H9 (cell line): ENCODE data around the gene SPATA18. TPM values are rescaled to one million over a fixed set of nuclear protein-coding genes. Genes with fewer than 3 reads are reported as not detected.

Source experiments
- DNase-seq: peaks from one replicate; pipeline ENCODE4 v3.0.0-alpha.2; 2017
- H2AFZ ChIP-seq: one replicate; pipeline ENCODE4 v1.6.1; 2013; ENCODE audit warnings: mild to moderate bottlenecking, low read length, control low read depth, moderate library complexity
- H2AK5ac ChIP-seq: 2 replicates; pipeline ENCODE4 v1.6.1; 2013; ENCODE audit warnings: low read length, control low read depth, mixed read lengths; ENCODE audit not compliant: insufficient read length
- H2BK120ac ChIP-seq: one replicate; pipeline ENCODE4 v1.6.1; 2013; ENCODE audit warnings: low read depth, mild to moderate bottlenecking, low read length, control low read depth, inconsistent platforms; ENCODE audit not compliant: poor library complexity, severe bottlenecking
- H2BK12ac ChIP-seq: 2 replicates; pipeline ENCODE4 v1.6.1; 2013; ENCODE audit warnings: low read length, control low read depth, mixed read lengths, low read depth; ENCODE audit not compliant: insufficient read length
- H2BK15ac ChIP-seq: 2 replicates; pipeline ENCODE4 v1.6.1; 2013; ENCODE audit warnings: low read depth, low read length, control low read depth
- H2BK20ac ChIP-seq: one replicate; pipeline ENCODE4 v1.6.1; 2013; ENCODE audit warnings: low read depth, mild to moderate bottlenecking, low read length, control low read depth, inconsistent platforms; ENCODE audit not compliant: poor library complexity, severe bottlenecking
- H2BK5ac ChIP-seq: 2 replicates; pipeline ENCODE4 v1.6.1; 2013; ENCODE audit warnings: low read length, control low read depth, mixed read lengths; ENCODE audit not compliant: insufficient read length
- H3K14ac ChIP-seq: 2 replicates; pipeline ENCODE4 v1.6.1; 2013; ENCODE audit warnings: low read length, control low read depth; ENCODE audit not compliant: insufficient read depth
- H3K18ac ChIP-seq: 2 replicates; pipeline ENCODE4 v1.6.1; 2013; ENCODE audit warnings: low read depth, mild to moderate bottlenecking, mixed read lengths, low read length, control low read depth; ENCODE audit not compliant: insufficient read length
- H3K23ac ChIP-seq: 2 replicates; pipeline ENCODE4 v1.6.1; 2013; ENCODE audit warnings: low read length, control low read depth, mixed read lengths, low read depth; ENCODE audit not compliant: insufficient read length
- H3K23me2 ChIP-seq: 2 replicates; pipeline ENCODE4 v1.6.1; 2013; ENCODE audit warnings: low read depth, mild to moderate bottlenecking, mixed read lengths, low read length, control low read depth; ENCODE audit not compliant: insufficient read length, poor library complexity, severe bottlenecking
- H3K27ac ChIP-seq: 2 replicates; pipeline ENCODE4 v1.5.1; 2013; ENCODE audit warnings: low read length, control low read depth, mixed read lengths, low read depth; ENCODE audit not compliant: insufficient read length
- H3K27me3 ChIP-seq: 2 replicates; pipeline ENCODE4 v1.6.1; 2013; ENCODE audit warnings: low read length, control low read depth, inconsistent platforms; ENCODE audit not compliant: insufficient read depth
- H3K4ac ChIP-seq: 2 replicates; pipeline ENCODE4 v1.6.1; 2013; ENCODE audit warnings: low read depth, mild to moderate bottlenecking, control low read depth, inconsistent platforms, low read length, moderate library complexity
- H3K4me1 ChIP-seq: 2 replicates; pipeline ENCODE4 v1.6.1; 2013; ENCODE audit warnings: low read length, control low read depth, inconsistent platforms; ENCODE audit not compliant: insufficient read depth
- H3K4me2 ChIP-seq: 2 replicates; pipeline ENCODE4 v1.6.1; 2013; ENCODE audit warnings: low read length, control low read depth, mixed read lengths; ENCODE audit not compliant: insufficient read length, insufficient read depth
- H3K56ac ChIP-seq: 2 replicates; pipeline ENCODE4 v1.6.1; 2013; ENCODE audit warnings: low read depth, mild to moderate bottlenecking, mixed read lengths, low read length, control low read depth; ENCODE audit not compliant: insufficient read length
- H3K79me1 ChIP-seq: 2 replicates; pipeline ENCODE4 v1.6.1; 2013; ENCODE audit warnings: low read depth, mild to moderate bottlenecking, moderate library complexity, low read length, control low read depth, inconsistent platforms; ENCODE audit not compliant: insufficient read depth, poor library complexity, severe bottlenecking
- H3K79me2 ChIP-seq: 2 replicates; pipeline ENCODE4 v1.6.1; 2013; ENCODE audit warnings: low read length, control low read depth, inconsistent platforms; ENCODE audit not compliant: insufficient read depth
- H3K9ac ChIP-seq: 2 replicates; pipeline ENCODE4 v1.6.1; 2013; ENCODE audit warnings: low read length, control low read depth, mixed read lengths; ENCODE audit not compliant: insufficient read length; ENCODE audit errors: extremely low read depth
- H3K9me3 ChIP-seq: one replicate; pipeline ENCODE4 v1.6.1; 2013; ENCODE audit warnings: low read depth, low read length, inconsistent platforms; ENCODE audit not compliant: control insufficient read depth
- H3T11ph ChIP-seq: one replicate; pipeline ENCODE4 v1.6.1; 2013; ENCODE audit warnings: mild to moderate bottlenecking, low read length, control low read depth, inconsistent platforms
- H4K20me1 ChIP-seq: one replicate; pipeline ENCODE4 v1.6.1; 2013; ENCODE audit not compliant: control insufficient read depth, insufficient read length, insufficient read depth
- H4K5ac ChIP-seq: 2 replicates; pipeline ENCODE4 v1.6.1; 2013; ENCODE audit warnings: low read depth, mild to moderate bottlenecking, mixed read lengths, low read length, control low read depth; ENCODE audit not compliant: insufficient read length
- H4K8ac ChIP-seq: replicated peaks from 2 replicates; pipeline ENCODE4 v1.6.1; 2013; ENCODE audit warnings: low read length, control low read depth, mixed read lengths, low read depth; ENCODE audit not compliant: insufficient read length
- H4K91ac ChIP-seq: 2 replicates; pipeline ENCODE4 v1.6.1; 2013; ENCODE audit warnings: low read depth, mild to moderate bottlenecking, moderate library complexity, mixed read lengths, low read length, control low read depth; ENCODE audit not compliant: insufficient read length
- H3K27ac Mint-ChIP-seq, 3 experiments: 2 replicates in 2 of 3; 3 replicates in 1 of 3; pipeline ENCODE4 v1.8.0; 2020 to 2021; ENCODE audit warnings: mixed read lengths in 3 of 3, mild to moderate bottlenecking in 1 of 3, moderate library complexity in 1 of 3
- H3K27me3 Mint-ChIP-seq: 2 replicates; pipeline ENCODE4 v1.8.0; 2021; ENCODE audit warnings: low read depth, mild to moderate bottlenecking, moderate library complexity, mixed read lengths
- H3K36me3 Mint-ChIP-seq, 3 experiments: 2 replicates in 2 of 3; 3 replicates in 1 of 3; pipeline ENCODE4 v1.8.0; 2020 to 2021; ENCODE audit warnings: low read depth in 3 of 3, mixed read lengths in 3 of 3; ENCODE audit not compliant: insufficient read depth in 1 of 3
- H3K4me1 Mint-ChIP-seq, 2 experiments: 2 replicates each; pipeline ENCODE4 v1.8.0; 2020; ENCODE audit warnings: mixed read lengths in 2 of 2
- H3K4me3 Mint-ChIP-seq, 2 experiments: 2 replicates in 1 of 2; 3 replicates in 1 of 2; pipeline ENCODE4 v1.8.0; 2020 to 2021; ENCODE audit warnings: mild to moderate bottlenecking in 2 of 2, mixed read lengths in 2 of 2, moderate library complexity in 1 of 2
- H3K9me3 Mint-ChIP-seq, 2 experiments: 2 replicates in 1 of 2; 3 replicates in 1 of 2; pipeline ENCODE4 v1.8.0; 2020; ENCODE audit warnings: mild to moderate bottlenecking in 2 of 2, mixed read lengths in 2 of 2, moderate library complexity in 1 of 2
- total RNA-seq: library from RNA; stranded (reverse); gene quantifications from 2 replicates; pipeline ENCODE4 v1.2.1, GENCODE V29; 2021
- TF ChIP-seq, protein P1 (sequence below): fragments of 200-600 bp; sonication (generic); conservative IDR thresholded peaks from 3 replicates; pipeline ENCODE4 v1.8.0; 2021; ENCODE audit warnings: antibody characterized with exemption, mild to moderate bottlenecking

SPATA18 gene
- total RNA-seq, 1 experiment from 2014 or later: 3.9 TPM

- Mint-ChIP-seq H3K27ac (no peak overlapping the region), H3K36me3 (no peaks in the 10 kb centered on the region; a peak in 1 of 7 replicates), H3K9me3 (no peaks in the 10 kb centered on the region), H3K4me1 (peaks cover 3 to 7% of the 10 kb centered on the region in 2 experiments; a peak in 3 of 4 replicates), H3K27me3 (no peaks in the 10 kb centered on the region), H3K4me3 (no peak overlapping the region)
- H3K79me1 ChIP-seq: no peaks in the 10 kb centered on the region
- no peak for DNase-seq
- no peak overlapping the region for H2AK5ac ChIP-seq
- no peak overlapping the region for H3K56ac ChIP-seq
- no peak overlapping the region for H3K14ac ChIP-seq
- no peaks in the 10 kb centered on the region for H4K20me1 ChIP-seq
- H3K9me3 ChIP-seq: no peaks in the 10 kb centered on the region
- H4K91ac ChIP-seq: no peak overlapping the region
- no peaks in the 10 kb centered on the region for H3K4me1 ChIP-seq
- H2BK120ac ChIP-seq: no peak overlapping the region
- no peak overlapping the region for H3K4me2 ChIP-seq
- H4K8ac ChIP-seq: no peak overlapping the region
- no peaks in the 10 kb centered on the region for H3K79me2 ChIP-seq
- no peak overlapping the region for H3K27ac ChIP-seq
- TF ChIP-seq, protein P1, sequence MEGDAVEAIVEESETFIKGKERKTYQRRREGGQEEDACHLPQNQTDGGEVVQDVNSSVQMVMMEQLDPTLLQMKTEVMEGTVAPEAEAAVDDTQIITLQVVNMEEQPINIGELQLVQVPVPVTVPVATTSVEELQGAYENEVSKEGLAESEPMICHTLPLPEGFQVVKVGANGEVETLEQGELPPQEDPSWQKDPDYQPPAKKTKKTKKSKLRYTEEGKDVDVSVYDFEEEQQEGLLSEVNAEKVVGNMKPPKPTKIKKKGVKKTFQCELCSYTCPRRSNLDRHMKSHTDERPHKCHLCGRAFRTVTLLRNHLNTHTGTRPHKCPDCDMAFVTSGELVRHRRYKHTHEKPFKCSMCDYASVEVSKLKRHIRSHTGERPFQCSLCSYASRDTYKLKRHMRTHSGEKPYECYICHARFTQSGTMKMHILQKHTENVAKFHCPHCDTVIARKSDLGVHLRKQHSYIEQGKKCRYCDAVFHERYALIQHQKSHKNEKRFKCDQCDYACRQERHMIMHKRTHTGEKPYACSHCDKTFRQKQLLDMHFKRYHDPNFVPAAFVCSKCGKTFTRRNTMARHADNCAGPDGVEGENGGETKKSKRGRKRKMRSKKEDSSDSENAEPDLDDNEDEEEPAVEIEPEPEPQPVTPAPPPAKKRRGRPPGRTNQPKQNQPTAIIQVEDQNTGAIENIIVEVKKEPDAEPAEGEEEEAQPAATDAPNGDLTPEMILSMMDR: no peak
- H3K23me2 ChIP-seq: no peaks in the 10 kb centered on the region
- no peak overlapping the region for H3K23ac ChIP-seq
- H3K27me3 ChIP-seq: no peaks in the 10 kb centered on the region
- H2BK12ac ChIP-seq: no peak overlapping the region
- H2BK5ac ChIP-seq: no peak overlapping the region
- H2BK15ac ChIP-seq: no peak overlapping the region
- no peak overlapping the region for H2BK20ac ChIP-seq
- H3K18ac ChIP-seq: no peak overlapping the region
- H3K4ac ChIP-seq: no peak overlapping the region
- no peak overlapping the region for H3T11ph ChIP-seq
- no peak overlapping the region for H2AFZ ChIP-seq
- no peak overlapping the region for H3K9ac ChIP-seq
- H4K5ac ChIP-seq: no peak overlapping the region
Observed at GRCh38 chr4:52004414-52004813, 46.7 kb upstream of the SPATA18 start.
